ENCODE measurements around the gene CACNA1C.
A peak's percentile ranks its signal among the peaks of the same experiment; 100 is the strongest.

The CACNA1C gene

GRCh38 chr12:2422591-2422990 lies 369.8 kb downstream of the CACNA1C start:
- WGBS (ENCODE audit: insufficient coverage): 93% methylated on average over 8 of the region's 8 CpGs
- H3K4me3 ChIP-seq (ENCODE audit: control insufficient read depth in 1 of 7, extremely low read depth in 1 of 7, insufficient read depth in 4 of 7, low read depth in 2 of 7, low read length in 6 of 7): no peak overlapping the region
- CTCF ChIA-PET: interaction anchor here (1.0 to 2.7 kb wide), 3 partner anchors 21 to 48 kb away, joined by 3 to 8 read pairs (median 3); no protein-coding TSS in a partner anchor

GRCh38 chr12:2429032-2429431 lies 376.2 kb downstream of the CACNA1C start:
- H3K4me3 ChIP-seq (ENCODE audit: control insufficient read depth in 1 of 7, extremely low read depth in 1 of 7, insufficient read depth in 4 of 7, low read depth in 2 of 7, low read length in 6 of 7): no peak overlapping the region
- H3K4me1 ChIP-seq (ENCODE audit: control extremely low read depth in 1 of 4, control insufficient read depth in 4 of 4, insufficient read depth in 4 of 4, low read length in 3 of 4): peaks cover 0 to 10% (median 5%) of the 10 kb centered on the region in 4 experiments
- no peaks in the 10 kb centered on the region for H3K36me3 ChIP-seq (ENCODE audit: control insufficient read depth in 4 of 4, insufficient read depth in 4 of 4, low read length in 3 of 4)
- no peak for DNase-seq
- ChIA-PET POLR2A (no interaction called here), CTCF (interaction anchor here (1.2 to 1.7 kb wide), 2 partner anchors 12 to 32 kb away, joined by 3 to 5 read pairs; no protein-coding TSS in a partner anchor)
- 95% methylated on average over 4 of the region's 4 CpGs for WGBS (ENCODE audit: insufficient coverage)
- H3K9me3 ChIP-seq (ENCODE audit: control extremely low read depth in 1 of 5, control insufficient read depth in 4 of 5, insufficient read depth in 2 of 5, low read depth in 1 of 5, low read length in 4 of 5): peaks cover 0 to 3% (median 0%) of the 10 kb centered on the region in 5 experiments
- H3K27ac ChIP-seq (ENCODE audit: insufficient read depth in 1 of 2, low read depth in 1 of 2, low read length in 2 of 2, poor library complexity in 1 of 2, severe bottlenecking in 2 of 2): no peak overlapping the region
- H3K27me3 ChIP-seq (replicated peaks in 2 of 5; ENCODE audit: control insufficient read depth in 4 of 5, insufficient read depth in 5 of 5, low read length in 4 of 5): no peaks in the 10 kb centered on the region

More at GRCh38 chr12:2422591-2422990, 369.8 kb downstream of the CACNA1C start:
- no peaks in the 10 kb centered on the region for H3K27me3 ChIP-seq (replicated peaks in 2 of 5; ENCODE audit: control insufficient read depth in 4 of 5, insufficient read depth in 5 of 5, low read length in 4 of 5)
- peaks cover 0 to 3% (median 0%) of the 10 kb centered on the region in 5 experiments for H3K9me3 ChIP-seq (ENCODE audit: control extremely low read depth in 1 of 5, control insufficient read depth in 4 of 5, insufficient read depth in 2 of 5, low read depth in 1 of 5, low read length in 4 of 5)
- H3K4me1 ChIP-seq (ENCODE audit: control extremely low read depth in 1 of 4, control insufficient read depth in 4 of 4, insufficient read depth in 4 of 4, low read length in 3 of 4): no peaks in the 10 kb centered on the region
- no peaks in the 10 kb centered on the region for H3K36me3 ChIP-seq (ENCODE audit: control insufficient read depth in 4 of 4, insufficient read depth in 4 of 4, low read length in 3 of 4)
- no peak overlapping the region for H3K27ac ChIP-seq (ENCODE audit: insufficient read depth in 1 of 2, low read depth in 1 of 2, low read length in 2 of 2, poor library complexity in 1 of 2, severe bottlenecking in 2 of 2)
- POLR2A ChIA-PET: no interaction called here
- DNase-seq: no peak

- Histone ChIP-seq H3K4me3 (ENCODE audit: control insufficient read depth in 1 of 7, extremely low read depth in 1 of 7, insufficient read depth in 4 of 7, low read depth in 2 of 7, low read length in 6 of 7) (no peak overlapping the region), H3K27ac (ENCODE audit: insufficient read depth in 1 of 2, low read depth in 1 of 2, low read length in 2 of 2, poor library complexity in 1 of 2, severe bottlenecking in 2 of 2) (no peak overlapping the region), H3K9me3 (ENCODE audit: control extremely low read depth in 1 of 5, control insufficient read depth in 4 of 5, insufficient read depth in 2 of 5, low read depth in 1 of 5, low read length in 4 of 5) (no peaks in the 10 kb centered on the region), H3K27me3 (replicated peaks in 2 of 5; ENCODE audit: control insufficient read depth in 4 of 5, insufficient read depth in 5 of 5, low read length in 4 of 5) (no peaks in the 10 kb centered on the region), H3K4me1 (ENCODE audit: control extremely low read depth in 1 of 4, control insufficient read depth in 4 of 4, insufficient read depth in 4 of 4, low read length in 3 of 4) (peaks cover 0 to 10% (median 5%) of the 10 kb centered on the region in 4 experiments), H3K36me3 (ENCODE audit: control insufficient read depth in 4 of 4, insufficient read depth in 4 of 4, low read length in 3 of 4) (no peaks in the 10 kb centered on the region)
- ChIA-PET POLR2A (interaction anchor here (0.6 kb wide), 1 partner anchor 127 kb away, joined by 3 read pairs; no protein-coding TSS in a partner anchor), CTCF (interaction anchor here (1.1 kb wide), 1 partner anchor 10 kb away, joined by 3 read pairs; no protein-coding TSS in a partner anchor)
- WGBS (ENCODE audit: insufficient coverage): no CpG with 5 or more reads among the region's 1 CpG
- DNase-seq: peak; percentile 32 to 59 (median 52)
These were observed 379.0 kb downstream of the CACNA1C start for GRCh38 chr12:2431810-2432209.

- no CpG with 5 or more reads among the region's 5 CpGs for WGBS (ENCODE audit: insufficient coverage)
- Histone ChIP-seq H3K27ac (ENCODE audit: insufficient read depth in 1 of 2, low read depth in 1 of 2, low read length in 2 of 2, poor library complexity in 1 of 2, severe bottlenecking in 2 of 2) (no peak overlapping the region), H3K9me3 (ENCODE audit: control extremely low read depth in 1 of 5, control insufficient read depth in 4 of 5, insufficient read depth in 2 of 5, low read depth in 1 of 5, low read length in 4 of 5) (no peaks in the 10 kb centered on the region), H3K4me3 (ENCODE audit: control insufficient read depth in 1 of 7, extremely low read depth in 1 of 7, insufficient read depth in 4 of 7, low read depth in 2 of 7, low read length in 6 of 7) (no peak overlapping the region), H3K27me3 (replicated peaks in 2 of 5; ENCODE audit: control insufficient read depth in 4 of 5, insufficient read depth in 5 of 5, low read length in 4 of 5) (no peaks in the 10 kb centered on the region), H3K4me1 (ENCODE audit: control extremely low read depth in 1 of 4, control insufficient read depth in 4 of 4, insufficient read depth in 4 of 4, low read length in 3 of 4) (peaks cover 0 to 10% (median 5%) of the 10 kb centered on the region in 4 experiments), H3K36me3 (ENCODE audit: control insufficient read depth in 4 of 4, insufficient read depth in 4 of 4, low read length in 3 of 4) (no peaks in the 10 kb centered on the region)
- DNase-seq: no peak
- POLR2A ChIA-PET: no interaction called here
- CTCF ChIA-PET: no interaction called here
These were observed 380.1 kb downstream of the CACNA1C start for GRCh38 chr12:2432856-2433255.

GRCh38 chr12:2435511-2435910 lies 382.7 kb downstream of the CACNA1C start:
- no peaks in the 10 kb centered on the region for H3K9me3 ChIP-seq (ENCODE audit: control extremely low read depth in 1 of 5, control insufficient read depth in 4 of 5, insufficient read depth in 2 of 5, low read depth in 1 of 5, low read length in 4 of 5)
- DNase-seq: no peak
- no peaks in the 10 kb centered on the region for H3K36me3 ChIP-seq (ENCODE audit: control insufficient read depth in 4 of 4, insufficient read depth in 4 of 4, low read length in 3 of 4)
- 97% methylated on average over 8 of the region's 11 CpGs for WGBS (ENCODE audit: insufficient coverage)
- no peak overlapping the region for H3K4me3 ChIP-seq (ENCODE audit: control insufficient read depth in 1 of 7, extremely low read depth in 1 of 7, insufficient read depth in 4 of 7, low read depth in 2 of 7, low read length in 6 of 7)
- peaks cover 0 to 12% (median 5%) of the 10 kb centered on the region in 4 experiments for H3K4me1 ChIP-seq (ENCODE audit: control extremely low read depth in 1 of 4, control insufficient read depth in 4 of 4, insufficient read depth in 4 of 4, low read length in 3 of 4)
- H3K27ac ChIP-seq (ENCODE audit: insufficient read depth in 1 of 2, low read depth in 1 of 2, low read length in 2 of 2, poor library complexity in 1 of 2, severe bottlenecking in 2 of 2): no peak overlapping the region
- H3K27me3 ChIP-seq (replicated peaks in 2 of 5; ENCODE audit: control insufficient read depth in 4 of 5, insufficient read depth in 5 of 5, low read length in 4 of 5): no peaks in the 10 kb centered on the region
- CTCF ChIA-PET: no interaction called here
- POLR2A ChIA-PET: no interaction called here

- ChIA-PET POLR2A (interaction anchor here (0.6 kb wide), 1 partner anchor 247 kb away, joined by 3 read pairs; no protein-coding TSS in a partner anchor), CTCF (no interaction called here)
- Histone ChIP-seq H3K4me3 (ENCODE audit: control insufficient read depth in 1 of 7, extremely low read depth in 1 of 7, insufficient read depth in 4 of 7, low read depth in 2 of 7, low read length in 6 of 7) (no peak overlapping the region), H3K4me1 (ENCODE audit: control extremely low read depth in 1 of 4, control insufficient read depth in 4 of 4, insufficient read depth in 4 of 4, low read length in 3 of 4) (peaks cover 0 to 2% (median 0%) of the 10 kb centered on the region in 4 experiments), H3K9me3 (ENCODE audit: control extremely low read depth in 1 of 5, control insufficient read depth in 4 of 5, insufficient read depth in 2 of 5, low read depth in 1 of 5, low read length in 4 of 5) (no peaks in the 10 kb centered on the region), H3K27ac (ENCODE audit: insufficient read depth in 1 of 2, low read depth in 1 of 2, low read length in 2 of 2, poor library complexity in 1 of 2, severe bottlenecking in 2 of 2) (no peak overlapping the region), H3K36me3 (ENCODE audit: control insufficient read depth in 4 of 4, insufficient read depth in 4 of 4, low read length in 3 of 4) (no peaks in the 10 kb centered on the region), H3K27me3 (replicated peaks in 2 of 5; ENCODE audit: control insufficient read depth in 4 of 5, insufficient read depth in 5 of 5, low read length in 4 of 5) (no peaks in the 10 kb centered on the region)
- DNase-seq: no peak
- WGBS (ENCODE audit: insufficient coverage): 95% methylated on average over 8 of the region's 11 CpGs
These were observed 386.7 kb downstream of the CACNA1C start for GRCh38 chr12:2439332-2440100.

GRCh38 chr12:2443776-2444175 lies 391.0 kb downstream of the CACNA1C start:
- Histone ChIP-seq H3K36me3 (ENCODE audit: control insufficient read depth in 4 of 4, insufficient read depth in 4 of 4, low read length in 3 of 4) (no peaks in the 10 kb centered on the region), H3K9me3 (ENCODE audit: control extremely low read depth in 1 of 5, control insufficient read depth in 4 of 5, insufficient read depth in 2 of 5, low read depth in 1 of 5, low read length in 4 of 5) (no peaks in the 10 kb centered on the region), H3K4me3 (ENCODE audit: control insufficient read depth in 1 of 7, extremely low read depth in 1 of 7, insufficient read depth in 4 of 7, low read depth in 2 of 7, low read length in 6 of 7) (no peak overlapping the region), H3K4me1 (ENCODE audit: control extremely low read depth in 1 of 4, control insufficient read depth in 4 of 4, insufficient read depth in 4 of 4, low read length in 3 of 4) (peaks cover 0 to 2% (median 0%) of the 10 kb centered on the region in 4 experiments), H3K27me3 (replicated peaks in 2 of 5; ENCODE audit: control insufficient read depth in 4 of 5, insufficient read depth in 5 of 5, low read length in 4 of 5) (no peaks in the 10 kb centered on the region), H3K27ac (ENCODE audit: insufficient read depth in 1 of 2, low read depth in 1 of 2, low read length in 2 of 2, poor library complexity in 1 of 2, severe bottlenecking in 2 of 2) (no peak overlapping the region)
- ChIA-PET POLR2A (no interaction called here), CTCF (no interaction called here)
- WGBS (ENCODE audit: insufficient coverage): 98% methylated on average over 4 of the region's 7 CpGs
- no peak for DNase-seq

Measured in common myeloid progenitor, CD34-positive (primary cell).